22Rv1 (cell line): ENCODE data around the gene IFT88.

Experiments used
- ZFX ChIP-seq: fragments of 450-650 bp; IDR thresholded peaks from 2 replicates; pipeline ENCODE4 v1.6.1; 2017; ENCODE audit warnings: antibody characterized with exemption, borderline replicate concordance
- TF ChIP-seq, protein P1 (sequence below): fragments of 450-650 bp; IDR thresholded peaks from 2 replicates; pipeline ENCODE4 v1.5.1; 2017; ENCODE audit warnings: mild to moderate bottlenecking

DNA sequence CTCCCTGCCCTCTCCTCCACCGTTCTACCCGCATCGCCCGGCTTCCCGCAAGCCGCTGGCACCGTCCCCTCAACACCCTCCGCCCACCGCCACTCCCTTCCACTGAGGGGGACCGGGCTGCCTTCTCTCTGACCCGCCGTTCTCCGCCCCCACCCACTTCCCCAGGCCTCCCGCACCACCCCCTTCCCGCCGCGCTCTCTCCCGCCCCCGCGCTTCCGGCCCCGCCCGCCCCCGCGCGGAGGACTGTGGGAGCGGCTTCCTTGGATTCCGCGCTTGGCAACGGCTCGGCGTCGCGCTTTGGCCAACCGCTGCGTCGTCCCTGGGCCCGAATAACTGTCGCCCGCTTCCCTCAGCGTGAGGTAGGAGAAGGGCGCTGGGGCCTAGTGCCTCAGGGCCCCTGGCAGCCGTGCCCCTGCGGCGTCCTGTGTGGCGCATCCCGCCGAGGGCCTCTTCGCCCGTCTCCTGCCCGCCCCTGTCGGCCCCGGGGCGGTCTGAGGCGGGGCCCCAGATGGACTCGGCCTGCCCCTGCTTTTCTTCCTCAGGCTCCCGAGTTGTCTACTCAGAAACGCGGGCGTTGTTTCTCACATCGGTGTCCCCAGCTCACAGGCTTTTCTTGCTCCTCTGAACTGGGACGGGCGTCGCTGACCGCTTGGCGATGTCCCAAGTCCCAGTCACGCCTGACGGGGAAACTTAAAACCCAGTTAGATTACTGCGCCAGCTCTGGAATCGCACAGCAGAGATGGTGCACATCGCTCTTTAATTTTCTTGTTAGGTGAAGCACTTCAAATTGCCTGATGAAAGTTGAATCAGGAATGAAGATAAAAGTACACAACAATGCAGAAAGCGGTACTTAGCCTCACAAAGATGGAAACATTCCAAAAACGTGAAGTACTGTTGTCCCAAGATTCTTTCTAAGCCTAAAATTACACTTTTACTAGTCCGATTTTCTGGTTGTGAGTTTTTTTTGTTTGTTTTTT, at the start of gene IFT88:
- TF ChIP-seq, protein P1, sequence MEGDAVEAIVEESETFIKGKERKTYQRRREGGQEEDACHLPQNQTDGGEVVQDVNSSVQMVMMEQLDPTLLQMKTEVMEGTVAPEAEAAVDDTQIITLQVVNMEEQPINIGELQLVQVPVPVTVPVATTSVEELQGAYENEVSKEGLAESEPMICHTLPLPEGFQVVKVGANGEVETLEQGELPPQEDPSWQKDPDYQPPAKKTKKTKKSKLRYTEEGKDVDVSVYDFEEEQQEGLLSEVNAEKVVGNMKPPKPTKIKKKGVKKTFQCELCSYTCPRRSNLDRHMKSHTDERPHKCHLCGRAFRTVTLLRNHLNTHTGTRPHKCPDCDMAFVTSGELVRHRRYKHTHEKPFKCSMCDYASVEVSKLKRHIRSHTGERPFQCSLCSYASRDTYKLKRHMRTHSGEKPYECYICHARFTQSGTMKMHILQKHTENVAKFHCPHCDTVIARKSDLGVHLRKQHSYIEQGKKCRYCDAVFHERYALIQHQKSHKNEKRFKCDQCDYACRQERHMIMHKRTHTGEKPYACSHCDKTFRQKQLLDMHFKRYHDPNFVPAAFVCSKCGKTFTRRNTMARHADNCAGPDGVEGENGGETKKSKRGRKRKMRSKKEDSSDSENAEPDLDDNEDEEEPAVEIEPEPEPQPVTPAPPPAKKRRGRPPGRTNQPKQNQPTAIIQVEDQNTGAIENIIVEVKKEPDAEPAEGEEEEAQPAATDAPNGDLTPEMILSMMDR: no peak
- TF ChIP-seq ZFX: no peak
